Activated naive CD8-positive, alpha-beta T cell (primary cell): ENCODE measurements around the gene MTHFD1L.
A peak's percentile ranks its signal among the peaks of the same experiment; 100 is the strongest.

ENCODE experiments used
- H3K27ac Mint-ChIP-seq: one replicate; pipeline ENCODE4 v1.8.0; 2021; ENCODE audit warnings: mixed read lengths
- H3K27me3 Mint-ChIP-seq: one replicate; pipeline ENCODE4 v1.8.0; 2021; ENCODE audit warnings: mixed read lengths
- H3K36me3 Mint-ChIP-seq: one replicate; pipeline ENCODE4 v1.8.0; 2021; ENCODE audit warnings: mixed read lengths
- H3K4me1 Mint-ChIP-seq: one replicate; pipeline ENCODE4 v1.8.0; 2021; ENCODE audit warnings: low read depth, mixed read lengths
- H3K4me3 Mint-ChIP-seq: one replicate; pipeline ENCODE4 v1.8.0; 2021; ENCODE audit warnings: mild to moderate bottlenecking, mixed read lengths
- H3K9me3 Mint-ChIP-seq: one replicate; pipeline ENCODE4 v1.8.0; 2021; ENCODE audit warnings: low read depth, mixed read lengths

MTHFD1L gene

GRCh38 chr6:150902142-150902776 lies 36.8 kb downstream of the MTHFD1L start:
- H3K4me3 Mint-ChIP-seq, result no peak overlapping the region
- H3K27me3 Mint-ChIP-seq, result no peaks in the 10 kb centered on the region
- H3K4me1 Mint-ChIP-seq, result no peaks in the 10 kb centered on the region
- no peaks in the 10 kb centered on the region for H3K9me3 Mint-ChIP-seq
- H3K27ac Mint-ChIP-seq, result no peak overlapping the region
- H3K36me3 Mint-ChIP-seq, result peaks cover 30% of the 10 kb centered on the region

GRCh38 chr6:150905769-150906168 lies 40.3 kb downstream of the MTHFD1L start:
- H3K36me3 Mint-ChIP-seq, result peaks cover 28% of the 10 kb centered on the region
- H3K4me1 Mint-ChIP-seq, result no peaks in the 10 kb centered on the region
- H3K27ac Mint-ChIP-seq, result no peak overlapping the region
- H3K4me3 Mint-ChIP-seq, result no peak overlapping the region
- H3K27me3 Mint-ChIP-seq, result no peaks in the 10 kb centered on the region
- H3K9me3 Mint-ChIP-seq, result no peaks in the 10 kb centered on the region

GRCh38 chr6:150906641-150907326 lies 41.3 kb downstream of the MTHFD1L start:
- Mint-ChIP-seq H3K4me3 (no peak overlapping the region), H3K27me3 (no peaks in the 10 kb centered on the region), H3K9me3 (no peaks in the 10 kb centered on the region), H3K36me3 (peaks cover 30% of the 10 kb centered on the region), H3K4me1 (no peaks in the 10 kb centered on the region), H3K27ac (no peak overlapping the region)

- Mint-ChIP-seq H3K36me3 (peaks cover 26% of the 10 kb centered on the region), H3K9me3 (no peaks in the 10 kb centered on the region), H3K4me3 (no peak overlapping the region), H3K4me1 (no peaks in the 10 kb centered on the region), H3K27me3 (no peaks in the 10 kb centered on the region), H3K27ac (no peak overlapping the region)
Observed at GRCh38 chr6:150907383-150907782, 41.9 kb downstream of the MTHFD1L start.

GRCh38 chr6:150908901-150909300 lies 43.4 kb downstream of the MTHFD1L start:
- Mint-ChIP-seq H3K27ac (no peak overlapping the region), H3K4me1 (no peaks in the 10 kb centered on the region), H3K9me3 (no peaks in the 10 kb centered on the region), H3K36me3 (peaks cover 23% of the 10 kb centered on the region), H3K27me3 (no peaks in the 10 kb centered on the region), H3K4me3 (no peak overlapping the region)

- Mint-ChIP-seq H3K27ac (no peak overlapping the region), H3K4me3 (no peak overlapping the region), H3K36me3 (peaks cover 20% of the 10 kb centered on the region), H3K27me3 (no peaks in the 10 kb centered on the region), H3K4me1 (no peaks in the 10 kb centered on the region), H3K9me3 (no peaks in the 10 kb centered on the region)
Observed at GRCh38 chr6:150910561-150910960, 45.1 kb downstream of the MTHFD1L start.

- Mint-ChIP-seq H3K27me3 (no peaks in the 10 kb centered on the region), H3K36me3 (peaks cover 17% of the 10 kb centered on the region), H3K27ac (no peak overlapping the region)
Observed at GRCh38 chr6:150914372-150914771, 48.9 kb downstream of the MTHFD1L start.

GRCh38 chr6:150915131-150915879 lies 49.8 kb downstream of the MTHFD1L start:
- Mint-ChIP-seq H3K9me3 (no peaks in the 10 kb centered on the region), H3K36me3 (peaks cover 19% of the 10 kb centered on the region), H3K27ac (no peak overlapping the region), H3K27me3 (no peaks in the 10 kb centered on the region), H3K4me1 (no peaks in the 10 kb centered on the region), H3K4me3 (no peak overlapping the region)

More at GRCh38 chr6:150914372-150914771, 48.9 kb downstream of the MTHFD1L start:
- no peak overlapping the region for H3K4me3 Mint-ChIP-seq
- no peaks in the 10 kb centered on the region for H3K4me1 Mint-ChIP-seq
- no peaks in the 10 kb centered on the region for H3K9me3 Mint-ChIP-seq

- H3K4me1 Mint-ChIP-seq, result no peaks in the 10 kb centered on the region
- no peak overlapping the region for H3K4me3 Mint-ChIP-seq
- no peaks in the 10 kb centered on the region for H3K9me3 Mint-ChIP-seq
- H3K36me3 Mint-ChIP-seq, result peaks cover 15% of the 10 kb centered on the region
- H3K27me3 Mint-ChIP-seq, result no peaks in the 10 kb centered on the region
- H3K27ac Mint-ChIP-seq, result peak overlapping the region; percentile 10
Observed at GRCh38 chr6:150915880-150916265, 50.4 kb downstream of the MTHFD1L start.

GRCh38 chr6:150919938-150920337 lies 54.4 kb downstream of the MTHFD1L start:
- Mint-ChIP-seq H3K4me1 (no peaks in the 10 kb centered on the region), H3K9me3 (no peaks in the 10 kb centered on the region), H3K27me3 (no peaks in the 10 kb centered on the region), H3K4me3 (no peak overlapping the region), H3K27ac (no peak overlapping the region), H3K36me3 (peaks cover 22% of the 10 kb centered on the region)

- H3K27ac Mint-ChIP-seq, result no peak overlapping the region
- no peaks in the 10 kb centered on the region for H3K4me1 Mint-ChIP-seq
- peaks cover 31% of the 10 kb centered on the region for H3K36me3 Mint-ChIP-seq
- H3K9me3 Mint-ChIP-seq, result no peaks in the 10 kb centered on the region
- H3K27me3 Mint-ChIP-seq, result no peaks in the 10 kb centered on the region
- no peak overlapping the region for H3K4me3 Mint-ChIP-seq
Observed at GRCh38 chr6:150922137-150922536, 56.6 kb downstream of the MTHFD1L start.

GRCh38 chr6:150924808-150925589 lies 59.5 kb downstream of the MTHFD1L start:
- Mint-ChIP-seq H3K4me3 (no peak overlapping the region), H3K4me1 (no peaks in the 10 kb centered on the region), H3K27ac (peak overlapping the region; percentile 50), H3K36me3 (peaks cover 31% of the 10 kb centered on the region), H3K27me3 (no peaks in the 10 kb centered on the region), H3K9me3 (no peaks in the 10 kb centered on the region)

GRCh38 chr6:150925590-150925928 lies 60.1 kb downstream of the MTHFD1L start:
- Mint-ChIP-seq H3K4me3 (no peak overlapping the region), H3K27me3 (no peaks in the 10 kb centered on the region)

GRCh38 chr6:150925976-150926375 lies 60.5 kb downstream of the MTHFD1L start:
- peaks cover 30% of the 10 kb centered on the region for H3K36me3 Mint-ChIP-seq
- H3K27ac Mint-ChIP-seq, result no peak overlapping the region
- no peaks in the 10 kb centered on the region for H3K4me1 Mint-ChIP-seq
- H3K27me3 Mint-ChIP-seq, result no peaks in the 10 kb centered on the region
- no peak overlapping the region for H3K4me3 Mint-ChIP-seq
- no peaks in the 10 kb centered on the region for H3K9me3 Mint-ChIP-seq

More at GRCh38 chr6:150925590-150925928, 60.1 kb downstream of the MTHFD1L start:
- no peaks in the 10 kb centered on the region for H3K4me1 Mint-ChIP-seq
- no peak overlapping the region for H3K27ac Mint-ChIP-seq
- H3K36me3 Mint-ChIP-seq, result peaks cover 30% of the 10 kb centered on the region
- H3K9me3 Mint-ChIP-seq, result no peaks in the 10 kb centered on the region

- peaks cover 25% of the 10 kb centered on the region for H3K36me3 Mint-ChIP-seq
- H3K27me3 Mint-ChIP-seq, result no peaks in the 10 kb centered on the region
- no peaks in the 10 kb centered on the region for H3K4me1 Mint-ChIP-seq
- H3K27ac Mint-ChIP-seq, result no peak overlapping the region
- H3K4me3 Mint-ChIP-seq, result no peak overlapping the region
- no peaks in the 10 kb centered on the region for H3K9me3 Mint-ChIP-seq
Observed at GRCh38 chr6:150928882-150929281, 63.4 kb downstream of the MTHFD1L start.
